HG03565 (cell line): ENCODE data around the gene PTPN14.
"Not testable (repeated sequence)": the region's sequence is repeated elsewhere in the genome, so short reads cannot be mapped to it uniquely, and the experiment has no call there.

Source experiments
- ATAC-seq: cut with Tn5 transposase; IDR thresholded peaks from one replicate; pipeline ENCODE4 v1.9.1; 2021; ENCODE audit warnings: mild to moderate bottlenecking, moderate library complexity; ENCODE audit not compliant: unreplicated experiment

Gene PTPN14

GRCh38 chr1:214542275-214543199, 8.9 kb downstream of the PTPN14 start:
- ATAC-seq: no peak

- ATAC-seq: no peak
These were observed 9.7 kb downstream of the PTPN14 start for GRCh38 chr1:214541693-214542092.

- no peak for ATAC-seq
These were observed 10.2 kb downstream of the PTPN14 start for GRCh38 chr1:214541206-214541605.

GRCh38 chr1:214540324-214540723, 11.1 kb downstream of the PTPN14 start:
- ATAC-seq: no peak

- no peak for ATAC-seq
These were observed 12.9 kb downstream of the PTPN14 start for GRCh38 chr1:214538496-214538895.

GRCh38 chr1:214537872-214538473, 13.4 kb downstream of the PTPN14 start:
- no peak for ATAC-seq

GRCh38 chr1:214537219-214537618, 14.2 kb downstream of the PTPN14 start:
- ATAC-seq: no peak

GRCh38 chr1:214532070-214532469, 19.3 kb downstream of the PTPN14 start:
- no peak for ATAC-seq

GRCh38 chr1:214525535-214526019, 25.8 kb downstream of the PTPN14 start:
- ATAC-seq: no peak

GRCh38 chr1:214524824-214525223, 26.6 kb downstream of the PTPN14 start:
- no peak for ATAC-seq

GRCh38 chr1:214523124-214523824, 28.1 kb downstream of the PTPN14 start:
- no peak for ATAC-seq

GRCh38 chr1:214521458-214521857, 29.9 kb downstream of the PTPN14 start:
- ATAC-seq: not testable (repeated sequence)

GRCh38 chr1:214520544-214521165, 30.7 kb downstream of the PTPN14 start:
- ATAC-seq: no peak

- ATAC-seq: no peak
These were observed 33.0 kb downstream of the PTPN14 start for GRCh38 chr1:214518361-214518760.

GRCh38 chr1:214516434-214517326, 34.7 kb downstream of the PTPN14 start:
- no peak for ATAC-seq

GRCh38 chr1:214515544-214516433, 35.6 kb downstream of the PTPN14 start:
- ATAC-seq: no peak

- no peak for ATAC-seq
These were observed 36.5 kb downstream of the PTPN14 start for GRCh38 chr1:214514819-214515383.

GRCh38 chr1:214514032-214514818, 37.2 kb downstream of the PTPN14 start:
- no peak for ATAC-seq
